ENCODE measurements around the gene CACFD1.

The CACFD1 gene

GRCh38 chr9:133464638-133465037, 4.9 kb downstream of the CACFD1 start:
- DNase-seq (ENCODE audit: low spot score), result no peak
- Histone ChIP-seq H3K4me3 (no peak overlapping the region), H3K27ac (no peak overlapping the region)
- no peak for TF ChIP-seq CTCF (IDR thresholded peaks at IDR 0.05)

- no peak for DNase-seq (ENCODE audit: low spot score)
- Histone ChIP-seq H3K27ac (no peak overlapping the region), H3K4me3 (no peak overlapping the region)
- TF ChIP-seq CTCF (IDR thresholded peaks at IDR 0.05), result no peak
Observed at GRCh38 chr9:133465984-133466383, 6.2 kb downstream of the CACFD1 start.

GRCh38 chr9:133467101-133467500, 7.3 kb downstream of the CACFD1 start:
- no peak for TF ChIP-seq CTCF (IDR thresholded peaks at IDR 0.05)

GRCh38 chr9:133468374-133468773, 8.6 kb downstream of the CACFD1 start:
- Histone ChIP-seq H3K4me3 (no peak overlapping the region), H3K27ac (no peak overlapping the region)
- no peak for DNase-seq (ENCODE audit: low spot score)
- TF ChIP-seq CTCF (IDR thresholded peaks at IDR 0.05), result no peak

More at GRCh38 chr9:133467101-133467500, 7.3 kb downstream of the CACFD1 start:
- no peak for DNase-seq (ENCODE audit: low spot score)
- H3K4me3 ChIP-seq, result no peak overlapping the region
- H3K27ac ChIP-seq, result no peak overlapping the region

GRCh38 chr9:133468777-133469421, 9.1 kb downstream of the CACFD1 start:
- no peak overlapping the region for H3K27ac ChIP-seq
- no peak overlapping the region for H3K4me3 ChIP-seq
- no peak for TF ChIP-seq CTCF (IDR thresholded peaks at IDR 0.05)
- DNase-seq (ENCODE audit: low spot score), result no peak

GRCh38 chr9:133470427-133470924, 10.7 kb downstream of the CACFD1 start:
- Histone ChIP-seq H3K27ac (no peak overlapping the region), H3K4me3 (no peak overlapping the region)
- DNase-seq (ENCODE audit: low spot score), result no peak
- TF ChIP-seq CTCF (IDR thresholded peaks at IDR 0.05), result no peak

GRCh38 chr9:133470988-133471387, 11.2 kb downstream of the CACFD1 start:
- DNase-seq (ENCODE audit: low spot score), result no peak

More at GRCh38 chr9:133470988-133471387, 11.2 kb downstream of the CACFD1 start:
- H3K27ac ChIP-seq, result no peak overlapping the region
- TF ChIP-seq CTCF (IDR thresholded peaks at IDR 0.05), result no peak
- H3K4me3 ChIP-seq, result no peak overlapping the region

Data from coronary artery (tissue), 2 donors.